Stimulated activated CD8-positive, alpha-beta memory T cell treated with anti-CD3 and anti-CD28 coated beads, Interleukin-7, amount 100 ng/mL, for 24 hours (primary cell): ENCODE measurements around the gene TIGAR.

Source experiments
- DNase-seq: peaks from one replicate; pipeline ENCODE4 v3.0.0-alpha.2; 2020; ENCODE audit warnings: low read depth

TIGAR gene

DNA sequence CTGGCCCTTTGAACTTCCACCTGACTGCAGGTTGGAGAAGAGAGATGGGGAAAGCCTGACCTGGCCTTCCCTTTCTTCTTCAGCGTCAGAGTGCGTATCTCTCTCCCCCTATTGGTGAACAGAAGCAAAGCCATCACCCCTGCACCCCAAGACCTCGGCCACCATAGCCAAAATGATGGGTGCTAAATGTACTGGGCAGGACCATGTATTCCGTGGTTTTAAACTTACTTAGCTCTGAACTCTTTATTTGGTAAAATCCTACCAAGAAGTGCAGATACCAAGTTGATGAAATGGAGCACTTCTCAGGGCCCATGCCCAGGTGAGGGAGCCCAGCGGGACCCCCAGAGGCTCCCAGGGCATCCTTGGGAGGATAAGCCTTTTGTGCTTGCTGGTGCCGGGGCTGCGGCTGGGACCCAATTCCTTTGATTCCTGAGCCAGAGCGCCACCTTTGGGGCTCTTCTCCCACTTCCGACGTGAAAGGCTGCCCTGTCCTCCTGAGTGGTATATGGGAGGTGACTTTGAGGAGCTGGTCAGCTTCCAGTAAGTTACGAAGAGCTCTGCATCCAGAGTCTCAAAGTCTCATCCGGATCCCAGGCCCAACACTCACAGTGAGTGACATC, 38.0 kb upstream of the TIGAR start:
- no peak for DNase-seq

GRCh38 chr12:4283512-4284255, 37.3 kb upstream of the TIGAR start:
- no peak for DNase-seq

GRCh38 chr12:4284306-4284705, 36.7 kb upstream of the TIGAR start:
- no peak for DNase-seq

DNA sequence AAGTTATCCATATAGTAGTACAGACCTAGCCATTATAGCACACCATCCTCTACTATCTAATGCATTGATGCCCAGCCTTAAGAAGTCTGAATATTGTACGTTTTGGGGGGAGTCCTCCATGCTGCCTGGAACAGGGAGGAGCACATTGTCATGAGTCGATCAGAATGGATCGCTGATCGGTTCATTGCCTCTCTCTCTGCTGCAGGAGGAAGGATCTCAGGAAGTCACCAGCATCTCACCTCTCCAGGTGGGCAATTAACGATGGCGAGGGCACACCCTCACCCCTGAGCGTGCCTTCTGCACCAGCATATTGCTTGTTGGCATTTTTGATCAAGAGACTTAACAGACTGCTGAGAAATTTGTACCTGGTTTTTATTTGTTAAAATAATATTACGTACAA, 35.9 kb upstream of the TIGAR start:
- DNase-seq: no peak

GRCh38 chr12:4286228-4286627, 34.8 kb upstream of the TIGAR start:
- no peak for DNase-seq

DNA sequence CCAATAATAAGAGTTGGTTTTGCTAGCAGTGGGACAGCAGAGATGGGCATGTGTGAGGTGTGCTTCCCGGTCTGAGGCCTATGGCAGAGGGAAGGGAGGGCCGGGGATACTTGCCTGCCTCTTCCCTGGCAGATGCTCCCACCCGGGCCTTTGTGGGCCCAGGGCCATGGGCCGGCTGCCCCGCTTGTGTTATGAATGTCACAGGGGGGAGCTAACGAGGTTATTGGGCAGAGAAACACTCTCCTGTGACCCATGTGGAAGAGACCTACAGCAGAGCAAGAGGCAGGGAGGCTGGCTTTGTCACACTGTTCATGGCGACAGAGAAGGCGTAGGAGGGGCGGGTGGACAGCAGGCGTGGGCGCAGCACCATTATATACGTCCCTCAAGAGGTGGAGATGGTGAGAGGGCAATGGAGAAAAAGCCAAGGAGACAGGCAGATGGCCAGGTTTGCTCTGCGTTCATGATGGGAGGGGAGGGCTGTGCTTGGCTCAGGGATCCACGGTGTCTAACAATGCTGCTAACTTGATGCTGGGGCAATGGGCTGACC, 34.2 kb upstream of the TIGAR start:
- DNase-seq: no peak

GRCh38 chr12:4287325-4288211, 33.4 kb upstream of the TIGAR start:
- DNase-seq: no peak

DNA sequence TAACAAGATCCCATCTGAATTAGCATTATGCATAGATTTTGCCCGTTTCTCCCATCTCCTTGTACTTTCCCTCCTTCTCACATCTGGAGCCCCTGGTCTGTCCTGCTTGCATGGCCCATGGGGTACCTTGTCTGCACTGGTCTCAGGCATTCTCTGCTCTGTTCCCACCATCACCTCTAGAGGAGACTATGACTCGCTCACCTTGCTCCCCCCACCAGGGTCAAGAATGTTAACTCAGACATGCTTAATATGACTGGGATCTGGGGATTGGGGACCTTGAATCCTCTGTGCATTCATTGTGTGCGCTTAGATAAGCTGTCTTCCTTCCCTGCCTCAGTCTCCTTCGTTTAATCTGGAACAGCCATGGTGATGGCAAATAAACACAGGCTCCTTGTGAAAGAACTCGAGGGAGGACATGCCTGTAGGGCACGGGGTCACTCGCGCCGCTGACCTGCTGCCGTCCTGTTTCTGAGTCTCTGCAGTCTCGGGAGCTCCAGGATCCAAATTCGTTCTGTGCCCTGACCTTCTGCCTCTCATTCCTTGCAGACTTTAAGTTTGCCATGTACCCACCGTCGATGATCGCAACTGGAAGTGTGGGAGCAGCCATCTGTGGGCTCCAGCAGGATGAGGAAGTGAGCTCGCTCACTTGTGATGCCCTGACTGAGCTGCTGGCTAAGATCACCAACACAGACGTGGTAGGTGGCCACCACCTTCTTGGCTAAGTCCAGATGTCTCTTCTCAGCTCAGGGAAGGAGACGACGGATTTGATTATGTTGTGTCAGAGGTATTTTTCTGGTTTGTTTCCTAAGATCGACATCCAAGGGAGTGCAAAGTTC, 32.5 kb upstream of the TIGAR start:
- DNase-seq: no peak

DNA sequence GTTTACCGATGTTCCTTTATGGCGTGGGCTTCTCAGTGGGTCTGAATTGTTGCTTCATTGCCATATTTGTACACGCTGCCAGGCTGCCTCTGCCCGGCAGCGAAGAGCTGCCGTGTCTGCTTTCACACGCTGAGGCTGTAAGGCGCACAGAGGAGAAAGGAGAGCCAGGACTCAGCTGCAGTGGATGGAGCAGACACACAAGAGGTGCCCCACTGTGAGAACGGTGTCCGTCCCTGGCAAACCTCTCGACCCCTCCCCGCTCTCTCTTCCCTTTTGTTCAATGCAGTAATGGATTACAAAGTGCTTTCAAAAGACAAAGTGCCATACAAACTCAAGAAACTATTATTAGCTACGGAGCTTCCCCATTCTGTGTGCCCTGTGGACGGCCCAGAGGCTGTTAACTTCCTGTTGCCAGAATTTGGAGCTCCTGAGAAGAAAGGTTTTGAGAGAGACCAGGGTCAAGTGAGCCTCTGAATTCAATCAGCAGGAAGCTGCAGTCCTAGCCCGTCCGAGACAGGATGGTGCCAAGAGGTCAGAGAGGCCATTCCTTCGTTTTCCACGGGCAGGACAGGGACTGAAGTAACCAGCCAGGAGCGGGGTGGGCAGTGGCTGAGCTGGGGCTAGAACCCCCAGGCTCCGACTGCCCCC, 31.7 kb upstream of the TIGAR start:
- no peak for DNase-seq

DNA sequence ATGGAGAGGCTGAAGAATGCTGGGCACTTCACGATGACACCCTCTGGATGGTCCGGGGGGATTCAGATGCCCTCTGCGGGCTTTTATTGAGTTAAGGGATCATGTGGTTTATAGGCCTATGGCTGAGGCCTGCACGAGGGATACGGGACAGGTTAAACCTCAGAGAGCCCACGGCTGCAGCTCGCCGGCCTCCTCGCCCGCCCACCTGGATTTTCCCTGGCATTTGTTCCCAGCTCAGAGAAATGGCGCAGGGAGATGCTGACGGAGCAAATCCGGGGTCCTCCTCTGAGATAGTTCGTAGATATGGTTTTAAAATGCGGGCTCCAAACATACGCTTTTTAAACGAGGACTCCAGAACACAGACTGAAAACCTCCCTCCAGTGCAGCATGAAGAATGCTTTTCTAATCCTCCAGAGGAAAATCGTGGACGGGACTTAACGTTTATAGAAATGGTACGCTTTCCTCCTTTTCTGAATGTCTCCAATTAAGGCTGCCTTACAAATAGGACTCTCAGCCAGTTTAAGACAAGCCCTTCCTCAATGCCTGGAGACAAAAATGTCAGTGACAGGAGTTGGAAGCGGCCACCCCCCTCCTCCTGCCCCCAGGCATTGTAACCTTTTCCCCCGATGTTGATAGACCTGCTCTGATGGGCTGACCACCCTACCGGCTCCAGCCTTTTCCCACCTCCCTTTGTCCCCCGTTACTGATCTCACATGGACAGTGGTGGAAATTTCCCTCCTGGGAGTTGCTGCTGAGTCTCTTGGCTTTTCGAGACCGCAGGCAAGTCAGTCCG, 30.8 kb upstream of the TIGAR start:
- no peak for DNase-seq

- no peak for DNase-seq
These were observed 28.5 kb upstream of the TIGAR start for GRCh38 chr12:4292341-4293073.

DNA sequence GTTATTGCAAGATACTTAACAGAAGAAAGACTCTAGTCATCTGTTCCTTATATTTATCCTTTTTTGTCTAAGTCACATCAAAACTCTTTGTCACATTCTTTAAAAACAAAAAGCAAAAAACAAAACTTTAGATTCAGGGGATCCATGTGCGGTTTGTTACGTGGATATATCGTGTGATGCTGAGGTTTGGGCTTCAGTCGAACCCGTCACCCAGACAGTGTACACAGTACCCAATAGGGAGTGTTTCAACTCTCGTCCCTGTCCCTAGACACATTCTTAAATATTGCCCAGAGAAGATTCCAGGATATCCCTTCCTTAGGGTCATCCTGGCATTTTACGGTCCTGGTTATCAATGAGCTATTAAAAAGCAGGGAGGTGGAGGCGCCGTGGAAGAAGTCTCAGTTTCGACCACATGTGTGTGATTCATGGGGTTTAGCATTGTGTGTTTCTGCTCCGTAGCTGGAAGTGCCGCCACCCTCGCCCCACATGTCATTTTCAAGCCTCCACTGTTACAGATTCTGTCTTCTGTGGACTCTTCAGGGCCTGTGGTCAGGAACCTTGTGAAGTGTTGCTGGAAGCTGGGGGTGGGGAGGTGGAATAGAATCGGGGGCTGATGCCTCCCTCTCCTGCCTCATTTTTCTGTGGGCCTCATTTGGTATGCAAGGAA, 27.6 kb upstream of the TIGAR start:
- no peak for DNase-seq

GRCh38 chr12:4293966-4294505, 27.0 kb upstream of the TIGAR start:
- DNase-seq: no peak

GRCh38 chr12:4296751-4297150, 24.3 kb upstream of the TIGAR start:
- no peak for DNase-seq

GRCh38 chr12:4297617-4298016, 23.4 kb upstream of the TIGAR start:
- no peak for DNase-seq

- no peak for DNase-seq
These were observed 20.1 kb upstream of the TIGAR start for GRCh38 chr12:4300883-4301282.

- DNase-seq: no peak
These were observed 19.0 kb upstream of the TIGAR start for GRCh38 chr12:4301932-4302501.

- DNase-seq: no peak
These were observed 18.1 kb upstream of the TIGAR start for GRCh38 chr12:4302881-4303280.
